Prostate gland (tissue), 2 donors: Measurements from ENCODE around the gene KRTAP10-1. TPM values are rescaled to one million over a fixed set of nuclear protein-coding genes. Genes with fewer than 3 reads are reported as not detected.

Source experiments
- DNase-seq: peaks from one replicate; pipeline ENCODE4 v3.0.0-alpha.2; 2019; ENCODE audit warnings: low spot score
- H3K27ac ChIP-seq, 2 donors: fragments of 200-600 bp; sonication (generic); 2 replicates each; pipeline ENCODE4 v1.5.1; 2017 to 2019
- H3K27me3 ChIP-seq: fragments of 200-600 bp; sonication (generic); replicated peaks from 2 replicates; pipeline ENCODE4 v1.5.1; 2019; ENCODE audit not compliant: insufficient read depth
- H3K36me3 ChIP-seq, 2 donors: fragments of 200-600 bp; sonication (generic); 1 replicate in 1 of 2; 2 replicates in 1 of 2; pipeline versions ENCODE4 v1.5.1 to v1.8.1; 2017 to 2019
- H3K4me1 ChIP-seq: fragments of 200-600 bp; sonication (generic); replicated peaks from 2 replicates; pipeline ENCODE4 v1.5.1; 2019
- H3K4me3 ChIP-seq, 2 donors: fragments of 200-600 bp; sonication (generic); 2 replicates each; pipeline ENCODE4 v1.5.1; 2017 to 2019
- H3K9me3 ChIP-seq: fragments of 200-600 bp; sonication (generic); 2 replicates; pipeline ENCODE4 v1.5.1; 2017
- POLR2A ChIP-seq: fragments of 450-650 bp; IDR thresholded peaks from one replicate; pipeline ENCODE4 v1.6.1; 2016; ENCODE audit warnings: antibody characterized with exemption, mild to moderate bottlenecking
- POLR2AphosphoS5 ChIP-seq: sonication (generic); formaldehyde crosslinking; IDR thresholded peaks from one replicate; pipeline ENCODE4 v1.6.1; 2017; ENCODE audit warnings: antibody characterized with exemption
- WGBS: methylation state at CpG from one replicate; pipeline ENCODE4 v1.1.5; 2018; 5-methylcytosine and 5-hydroxymethylcytosine counted together
- intact Hi-C: fragments of 100-400 bp; cut with DNase I; formaldehyde crosslinking; loops from one replicate; pipeline ENCODE4 v1.14.2; 2022
- total RNA-seq, 2 donors: library from RNA; depleted of rRNA; stranded (reverse); fragments of >200 nt; gene quantifications; one replicate each; pipeline ENCODE4 v1.1.0, GENCODE V29; 2016
- TF ChIP-seq, protein P1 (sequence below), 4 experiments: fragments of 200-600 bp in 2 of 4; fragments of 450-650 bp in 2 of 4; sonication (generic) in 2 of 4; IDR thresholded peaks; 1 replicate in 3 of 4; 2 replicates in 1 of 4; pipeline ENCODE4 v1.5.1; 2016 to 2019; ENCODE audit warnings: antibody characterized with exemption in 4 of 4, mild to moderate bottlenecking in 2 of 4, moderate library complexity in 2 of 4

KRTAP10-1 gene
- total RNA-seq, 2 donors from 2014 or later: not detected

DNA sequence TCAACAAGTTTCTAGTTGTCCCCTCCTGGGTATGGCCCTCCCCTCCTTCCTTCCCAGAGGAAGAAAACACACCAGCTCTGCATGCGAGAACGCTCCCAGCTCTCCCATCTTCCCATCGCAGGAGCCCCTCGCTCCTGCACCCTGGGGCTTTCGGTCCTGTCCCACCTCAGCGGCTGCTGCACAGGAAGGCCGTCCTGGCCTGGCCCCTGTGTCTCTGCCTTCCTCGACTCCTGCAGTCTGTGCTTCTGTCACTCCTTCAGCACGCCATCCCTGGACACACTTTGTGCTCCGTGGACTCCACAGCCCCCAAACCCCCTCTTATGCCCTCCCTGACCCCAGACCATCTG lies 23.2 kb downstream of the KRTAP10-1 start:
- Histone ChIP-seq H3K36me3 (no peaks in the 10 kb centered on the region), H3K9me3 (no peaks in the 10 kb centered on the region), H3K4me1 (no peaks in the 10 kb centered on the region), H3K27me3 (no peaks in the 10 kb centered on the region), H3K27ac (no peak overlapping the region), H3K4me3 (no peak overlapping the region)
- WGBS: 93% methylated on average over 10 of the region's 10 CpGs
- TF ChIP-seq POLR2A: no peak
- TF ChIP-seq, protein P1, sequence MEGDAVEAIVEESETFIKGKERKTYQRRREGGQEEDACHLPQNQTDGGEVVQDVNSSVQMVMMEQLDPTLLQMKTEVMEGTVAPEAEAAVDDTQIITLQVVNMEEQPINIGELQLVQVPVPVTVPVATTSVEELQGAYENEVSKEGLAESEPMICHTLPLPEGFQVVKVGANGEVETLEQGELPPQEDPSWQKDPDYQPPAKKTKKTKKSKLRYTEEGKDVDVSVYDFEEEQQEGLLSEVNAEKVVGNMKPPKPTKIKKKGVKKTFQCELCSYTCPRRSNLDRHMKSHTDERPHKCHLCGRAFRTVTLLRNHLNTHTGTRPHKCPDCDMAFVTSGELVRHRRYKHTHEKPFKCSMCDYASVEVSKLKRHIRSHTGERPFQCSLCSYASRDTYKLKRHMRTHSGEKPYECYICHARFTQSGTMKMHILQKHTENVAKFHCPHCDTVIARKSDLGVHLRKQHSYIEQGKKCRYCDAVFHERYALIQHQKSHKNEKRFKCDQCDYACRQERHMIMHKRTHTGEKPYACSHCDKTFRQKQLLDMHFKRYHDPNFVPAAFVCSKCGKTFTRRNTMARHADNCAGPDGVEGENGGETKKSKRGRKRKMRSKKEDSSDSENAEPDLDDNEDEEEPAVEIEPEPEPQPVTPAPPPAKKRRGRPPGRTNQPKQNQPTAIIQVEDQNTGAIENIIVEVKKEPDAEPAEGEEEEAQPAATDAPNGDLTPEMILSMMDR (IDR thresholded peaks at IDR 0.05): no peak
- TF ChIP-seq POLR2AphosphoS5: no peak
- intact Hi-C loops: no loop called here
- DNase-seq: no peak

DNA sequence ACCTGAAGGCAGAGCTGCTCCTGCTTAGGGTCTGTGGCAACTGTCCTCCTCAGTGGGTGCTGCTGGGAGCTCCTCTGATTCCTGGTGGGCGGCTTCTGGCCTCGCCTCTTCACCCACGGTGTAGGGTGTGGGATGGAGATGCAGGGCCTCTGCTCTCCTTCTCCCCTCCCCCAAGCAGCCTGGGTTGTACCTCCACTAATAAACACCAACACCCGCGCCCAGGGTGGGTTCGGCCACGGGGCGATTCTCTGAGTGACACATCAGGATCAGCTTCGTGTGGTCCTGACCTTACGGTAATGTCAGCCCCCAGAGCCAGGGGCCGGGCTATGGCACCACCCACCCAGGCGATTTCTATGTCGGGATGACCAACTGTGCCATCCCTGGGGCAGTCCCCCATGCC lies 23.7 kb downstream of the KRTAP10-1 start:
- TF ChIP-seq POLR2A (no peak), POLR2AphosphoS5 (no peak)
- TF ChIP-seq, protein P1 (IDR thresholded peaks at IDR 0.05): no peak
- H3K4me1 ChIP-seq: no peaks in the 10 kb centered on the region
- no peak overlapping the region for H3K4me3 ChIP-seq
- H3K27ac ChIP-seq: no peak overlapping the region
- intact Hi-C loops: no loop called here
- 91% methylated on average over 13 of the region's 13 CpGs for WGBS
- no peaks in the 10 kb centered on the region for H3K27me3 ChIP-seq
- no peak for DNase-seq
- H3K9me3 ChIP-seq: no peaks in the 10 kb centered on the region
- H3K36me3 ChIP-seq: no peaks in the 10 kb centered on the region

DNA sequence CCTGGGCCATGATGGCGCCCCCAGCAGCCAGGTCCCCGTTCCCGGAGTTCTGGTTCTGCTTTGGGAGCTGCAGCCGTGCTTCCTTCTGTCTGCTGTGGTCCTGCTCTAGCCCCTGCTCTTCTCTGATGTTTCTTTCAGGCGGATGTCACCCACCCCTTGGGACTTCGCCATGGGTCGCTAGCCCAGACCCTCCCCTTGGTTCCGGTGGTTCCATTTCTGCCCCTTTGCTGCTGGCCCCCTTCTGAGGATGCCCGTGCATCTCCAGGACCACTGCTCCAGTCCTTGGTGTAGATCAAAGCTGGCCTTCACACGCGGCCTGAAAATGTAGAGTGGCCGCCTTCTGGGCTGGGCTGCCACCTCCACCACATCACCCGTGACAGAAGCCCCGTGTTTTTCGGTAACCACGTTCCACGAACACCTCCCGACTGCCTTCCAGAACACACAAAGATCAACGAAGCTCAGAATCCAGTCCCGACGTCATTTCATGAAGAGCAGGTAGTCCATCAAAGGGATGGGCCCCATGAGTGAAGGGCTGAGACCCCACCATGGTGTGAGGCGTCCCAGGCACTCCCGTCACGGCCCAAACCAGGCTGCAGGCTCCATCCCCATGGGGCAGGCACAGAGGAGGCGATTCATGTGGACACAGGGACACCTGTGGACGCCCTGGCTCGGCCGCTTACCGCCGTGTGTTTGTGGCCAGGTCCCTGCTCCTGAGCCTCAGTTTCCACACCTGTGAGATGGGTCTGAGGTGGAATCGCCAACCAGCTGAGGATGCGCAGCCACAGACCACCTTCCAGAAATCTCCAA lies 24.4 kb downstream of the KRTAP10-1 start:
- H3K27me3 ChIP-seq: no peaks in the 10 kb centered on the region
- WGBS: 87% methylated on average over 32 of the region's 32 CpGs
- no peak for DNase-seq
- H3K4me1 ChIP-seq: no peaks in the 10 kb centered on the region
- H3K27ac ChIP-seq: no peak overlapping the region
- intact Hi-C loops: no loop called here
- no peak for TF ChIP-seq POLR2A
- TF ChIP-seq, protein P1 (IDR thresholded peaks at IDR 0.05): no peak
- TF ChIP-seq POLR2AphosphoS5: no peak
- no peak overlapping the region for H3K4me3 ChIP-seq
- no peaks in the 10 kb centered on the region for H3K9me3 ChIP-seq
- no peaks in the 10 kb centered on the region for H3K36me3 ChIP-seq

DNA sequence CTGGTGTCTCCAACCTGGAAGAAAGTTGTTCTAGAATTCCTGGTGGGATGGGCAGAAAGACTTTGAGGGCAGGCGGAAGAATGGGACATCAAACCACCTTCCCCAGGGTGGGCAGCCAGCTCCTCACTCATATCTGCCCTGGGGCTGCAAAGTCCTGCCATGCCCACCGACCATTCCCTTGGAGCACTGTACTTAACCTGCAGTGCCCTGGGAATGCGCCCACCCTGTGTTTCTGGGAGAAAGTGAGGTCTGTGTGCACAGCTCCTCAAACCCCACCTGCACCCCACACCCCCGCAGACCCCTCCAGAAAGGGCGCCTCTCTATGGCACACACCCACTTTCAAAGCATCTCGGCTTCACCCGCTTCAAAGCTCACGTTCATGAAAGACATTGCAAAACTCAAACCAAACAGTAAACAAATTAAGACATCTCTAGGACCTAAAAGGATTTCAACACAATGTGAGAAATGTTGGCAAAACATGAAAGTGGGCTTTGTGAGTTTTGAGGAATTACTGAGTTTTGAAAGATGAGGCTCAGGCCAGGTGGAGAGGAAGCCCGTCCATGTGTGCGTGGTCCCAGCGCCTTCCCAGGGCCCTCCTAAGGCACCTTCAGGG lies 25.1 kb downstream of the KRTAP10-1 start:
- Histone ChIP-seq H3K27me3 (no peaks in the 10 kb centered on the region), H3K9me3 (no peaks in the 10 kb centered on the region), H3K4me3 (no peak overlapping the region), H3K27ac (no peak overlapping the region), H3K36me3 (no peaks in the 10 kb centered on the region), H3K4me1 (no peaks in the 10 kb centered on the region)
- intact Hi-C loops: loop anchor here (5.0 kb wide), 1 partner anchor 277 kb away; no protein-coding TSS in a partner anchor
- DNase-seq: no peak
- no peak for TF ChIP-seq POLR2AphosphoS5
- no peak for TF ChIP-seq POLR2A
- TF ChIP-seq, protein P1 (IDR thresholded peaks at IDR 0.05): no peak
- WGBS: 57% methylated on average over 11 of the region's 11 CpGs

DNA sequence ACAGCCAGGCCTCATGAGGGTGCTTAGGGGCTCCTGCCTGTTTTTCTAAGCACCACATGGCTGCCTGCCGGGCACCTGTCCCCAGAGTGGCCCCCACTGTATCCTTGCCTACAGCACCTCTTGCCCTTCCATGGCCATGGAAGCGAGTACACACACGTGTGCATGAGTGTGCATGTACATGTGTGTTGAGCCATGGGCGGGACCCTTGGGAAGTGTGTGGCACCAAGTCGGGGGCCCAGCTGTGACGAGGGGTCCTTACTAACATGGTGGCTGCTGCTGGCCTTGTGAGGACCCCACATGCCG lies 25.8 kb downstream of the KRTAP10-1 start:
- no peak overlapping the region for H3K27ac ChIP-seq
- no peak for TF ChIP-seq POLR2AphosphoS5
- TF ChIP-seq POLR2A: no peak
- TF ChIP-seq, protein P1 (IDR thresholded peaks at IDR 0.05): no peak
- H3K4me3 ChIP-seq: no peak overlapping the region
- H3K9me3 ChIP-seq: no peaks in the 10 kb centered on the region
- no peaks in the 10 kb centered on the region for H3K4me1 ChIP-seq
- DNase-seq: no peak
- intact Hi-C loops: loop anchor here (5.0 kb wide), 1 partner anchor 278 kb away; no protein-coding TSS in a partner anchor
- H3K27me3 ChIP-seq: no peaks in the 10 kb centered on the region
- 94% methylated on average over 7 of the region's 7 CpGs for WGBS
- no peaks in the 10 kb centered on the region for H3K36me3 ChIP-seq
